ENCODE measurements around the gene PQBP1.
A peak's percentile ranks its signal among the peaks of the same experiment; 100 is the strongest.

The PQBP1 gene

DNA sequence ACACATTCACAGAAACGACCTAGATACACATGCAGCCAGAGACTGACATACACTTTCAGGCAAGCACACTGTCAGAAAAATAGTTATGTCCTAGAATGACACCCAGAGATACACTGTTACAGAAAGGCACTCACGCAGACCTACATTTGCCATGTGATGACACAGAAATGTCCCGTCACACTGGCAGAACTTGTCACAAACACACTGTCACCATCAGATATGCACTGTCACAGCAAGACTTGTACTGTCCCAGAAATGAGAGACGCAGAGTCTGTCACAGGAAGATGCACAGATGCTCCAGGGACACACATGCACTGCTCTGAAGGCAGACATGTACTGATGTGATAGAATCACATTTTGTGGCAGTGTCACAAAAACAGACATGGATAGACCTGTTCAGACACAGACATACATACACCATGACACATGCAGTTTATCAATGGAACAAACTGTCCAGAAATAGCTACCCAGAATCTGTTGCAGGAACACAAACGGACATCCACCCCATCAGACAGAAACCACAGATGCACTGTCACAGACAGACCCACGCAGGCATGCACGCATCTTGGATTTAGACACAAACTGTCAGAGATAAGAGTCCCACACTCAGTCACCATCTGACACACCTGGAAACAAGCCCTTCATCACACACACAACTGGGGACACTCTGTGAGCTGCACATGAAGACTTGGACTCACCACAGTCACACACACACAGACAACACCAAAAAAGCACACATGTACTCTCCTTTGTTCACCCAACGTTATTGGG lies 22.4 kb downstream of the PQBP1 start:
- peak overlapping the region; percentile 33 for H3K4me3 ChIP-seq (ENCODE audit: low read depth, low read length)

DNA sequence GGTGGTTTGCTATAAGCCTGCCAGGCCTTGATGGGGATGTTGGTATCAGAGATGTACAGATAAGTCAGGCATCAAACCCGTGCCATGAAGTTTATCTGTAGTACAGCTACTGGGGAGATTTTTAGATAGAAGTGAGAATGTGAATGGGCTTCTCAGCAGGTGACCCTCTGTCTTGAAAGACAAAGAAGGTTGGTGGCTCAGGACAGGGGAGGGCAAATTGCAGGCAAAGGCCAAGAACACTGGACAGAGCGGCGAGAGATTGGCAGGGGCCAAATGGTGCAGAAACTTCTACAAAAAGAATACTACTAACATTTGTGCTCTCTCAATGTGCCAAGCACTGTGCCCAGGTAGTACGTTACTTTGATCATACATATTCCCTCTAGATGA lies 23.0 kb downstream of the PQBP1 start:
- H3K4me3 ChIP-seq (ENCODE audit: low read depth, low read length) = no peak overlapping the region

DNA sequence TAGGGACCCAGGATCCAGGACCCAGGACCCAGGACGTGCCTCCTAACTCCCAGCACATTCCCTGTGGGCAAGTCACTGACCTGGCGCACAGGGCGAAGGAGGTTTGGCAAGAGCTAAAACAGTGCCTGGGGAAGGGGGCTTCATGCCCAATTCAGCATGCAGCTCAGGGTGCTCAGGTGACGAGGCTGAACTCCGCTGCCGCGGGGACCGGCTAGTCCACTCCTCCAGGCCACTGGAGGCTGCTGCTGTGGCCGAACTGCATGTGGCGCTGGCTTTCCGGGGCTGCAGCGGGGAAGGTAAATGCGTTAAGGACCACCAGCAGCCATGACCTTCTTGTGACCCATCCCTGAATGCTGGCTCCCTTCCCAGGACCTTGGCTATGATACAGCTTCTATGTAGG lies 26.0 kb downstream of the PQBP1 start:
- H3K4me3 ChIP-seq (ENCODE audit: low read depth, low read length) = no peak overlapping the region

DNA sequence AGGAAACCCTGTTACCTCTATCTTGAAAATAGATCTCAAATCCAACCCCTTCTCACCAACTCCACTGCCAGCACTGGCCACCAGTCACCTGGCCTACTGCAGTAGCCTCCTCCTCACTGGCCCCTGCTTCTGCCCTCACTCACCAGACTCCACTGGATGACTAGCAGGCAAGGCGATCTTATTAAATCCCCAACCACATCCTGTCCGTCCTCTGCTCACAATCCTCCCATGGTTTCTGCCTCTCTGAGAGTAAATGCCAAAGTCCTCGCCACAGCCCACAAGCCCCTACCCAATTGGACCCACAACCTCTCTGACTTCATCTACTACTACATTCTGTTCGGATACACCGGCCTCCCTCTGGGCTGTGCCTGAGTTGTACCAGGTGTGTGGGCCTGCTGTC lies 26.5 kb downstream of the PQBP1 start:
- H3K4me3 ChIP-seq (ENCODE audit: low read depth, low read length) = no peak overlapping the region

DNA sequence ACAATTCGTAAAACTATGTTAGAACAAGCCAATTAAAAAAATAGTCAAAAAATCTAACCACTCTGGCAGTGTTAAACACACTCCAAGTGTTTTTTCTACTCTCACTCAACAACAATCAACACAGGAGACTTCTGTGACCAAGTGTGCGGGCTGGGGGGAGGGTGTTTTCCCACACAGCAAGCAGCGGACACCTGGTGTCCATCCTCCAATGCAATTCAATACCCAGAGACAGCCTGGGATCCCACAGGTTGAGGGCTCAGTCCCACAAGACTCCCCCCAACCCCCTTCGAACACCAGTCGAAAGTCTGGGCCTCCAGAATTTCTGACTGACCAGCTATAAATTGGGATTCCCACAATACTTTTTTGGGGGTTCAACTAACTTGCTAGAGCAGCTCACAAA lies 29.4 kb downstream of the PQBP1 start:
- H3K4me3 ChIP-seq (ENCODE audit: low read depth, low read length) = no peak overlapping the region

DNA sequence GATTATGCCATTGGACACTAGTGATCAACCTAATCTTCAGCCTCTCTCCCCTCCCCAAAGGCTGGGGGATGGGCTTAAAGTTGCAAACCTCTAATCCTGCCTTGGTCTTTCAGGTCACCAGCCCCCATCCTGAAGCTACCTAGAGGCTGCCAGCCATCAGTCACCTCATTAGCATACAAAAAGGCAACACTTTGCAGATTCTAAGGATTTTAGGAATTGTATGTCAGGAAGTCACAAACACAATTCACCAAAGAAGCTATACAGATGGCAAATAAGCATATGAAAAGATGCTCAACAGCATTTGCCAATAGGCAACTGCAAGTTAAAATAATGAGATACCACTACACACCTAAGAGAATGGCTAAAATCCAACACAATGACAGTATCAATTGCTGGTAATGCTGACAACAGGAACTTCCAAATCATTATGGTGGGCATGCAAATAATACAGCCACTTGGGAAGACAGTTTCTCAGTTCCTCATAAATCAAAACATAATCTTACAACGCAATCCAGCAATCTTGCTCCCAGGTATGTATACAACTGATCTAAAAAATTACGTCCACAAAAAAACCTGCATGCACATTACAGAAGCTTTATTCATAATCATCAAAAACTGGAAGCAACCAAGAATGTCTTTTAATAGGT lies 30.1 kb downstream of the PQBP1 start:
- H3K4me3 ChIP-seq (ENCODE audit: low read depth, low read length) = no peak overlapping the region

DNA sequence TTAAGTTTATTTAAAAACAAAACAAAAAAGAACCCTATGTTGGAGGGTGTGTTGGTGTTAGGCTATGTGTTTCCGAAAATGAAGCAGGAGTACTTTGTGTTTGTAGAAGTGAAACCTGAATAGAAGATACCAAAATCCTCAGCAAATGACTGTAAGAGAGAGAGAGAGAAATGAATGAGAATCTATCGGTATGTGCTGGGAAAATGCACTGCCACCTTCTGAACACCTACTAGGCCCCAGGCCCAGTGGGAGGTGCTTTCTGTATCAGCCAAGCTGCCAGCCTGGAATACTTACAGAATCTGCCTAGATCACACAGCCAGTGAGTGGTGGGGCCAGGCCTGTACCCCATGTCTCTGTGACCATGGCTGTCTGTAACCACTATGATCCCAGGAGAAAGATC lies 36.0 kb downstream of the PQBP1 start:
- no peak overlapping the region for H3K4me3 ChIP-seq (ENCODE audit: low read depth, low read length)

DNA sequence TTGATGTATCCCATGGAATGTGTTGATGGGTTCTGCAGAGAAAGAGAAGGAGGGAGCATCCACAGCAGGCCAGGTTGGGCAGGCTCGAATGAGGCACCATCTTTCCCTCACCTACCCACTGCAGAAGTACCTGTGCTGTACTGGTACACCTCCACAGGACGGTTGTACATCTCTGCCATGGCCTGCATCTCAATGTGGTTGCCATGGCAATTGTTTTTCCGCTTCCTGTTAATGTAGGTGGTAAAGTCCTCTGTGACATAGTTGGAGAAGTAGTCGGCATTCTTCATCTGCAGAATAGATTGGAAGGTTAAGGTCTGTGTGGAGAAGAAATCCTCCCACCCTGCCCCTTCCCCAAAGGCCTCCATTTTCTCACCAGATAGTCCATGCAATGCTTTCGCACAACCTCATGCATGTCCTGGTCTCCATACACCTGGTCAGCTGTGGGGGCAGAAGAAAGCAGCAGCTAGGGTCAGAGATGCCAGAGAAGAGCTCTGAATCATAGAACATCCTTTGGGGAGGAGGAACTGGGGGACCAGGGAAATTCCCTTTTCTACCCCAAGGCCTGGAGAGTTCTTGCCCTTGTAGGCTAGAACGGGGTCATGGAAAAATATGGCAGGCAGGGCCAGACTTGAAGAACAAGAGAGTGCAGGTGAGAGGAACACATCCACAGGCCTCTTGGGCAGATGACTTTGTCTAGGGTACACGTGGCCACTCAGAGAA lies 37.0 kb downstream of the PQBP1 start:
- H3K4me3 ChIP-seq (ENCODE audit: low read depth, low read length) = no peak overlapping the region

DNA sequence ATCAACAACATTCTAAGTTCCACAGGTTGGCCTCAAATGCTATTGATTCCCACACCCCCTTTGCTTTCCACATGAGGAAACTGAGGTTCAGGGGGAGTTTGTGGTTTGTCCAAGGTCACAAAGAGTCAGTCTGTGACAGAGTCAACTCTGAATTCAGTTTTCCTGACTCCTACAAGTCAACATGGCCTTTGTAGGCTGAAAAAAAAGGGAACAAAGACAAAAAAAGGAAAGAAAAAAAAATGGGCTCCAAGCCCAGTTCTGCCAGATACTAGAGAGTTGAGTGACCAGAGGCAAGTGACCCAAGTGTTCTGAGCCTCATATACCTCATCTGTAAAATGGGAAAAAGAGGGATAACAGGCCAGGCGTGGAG lies 37.6 kb downstream of the PQBP1 start:
- H3K4me3 ChIP-seq (ENCODE audit: low read depth, low read length) = no peak overlapping the region

DNA sequence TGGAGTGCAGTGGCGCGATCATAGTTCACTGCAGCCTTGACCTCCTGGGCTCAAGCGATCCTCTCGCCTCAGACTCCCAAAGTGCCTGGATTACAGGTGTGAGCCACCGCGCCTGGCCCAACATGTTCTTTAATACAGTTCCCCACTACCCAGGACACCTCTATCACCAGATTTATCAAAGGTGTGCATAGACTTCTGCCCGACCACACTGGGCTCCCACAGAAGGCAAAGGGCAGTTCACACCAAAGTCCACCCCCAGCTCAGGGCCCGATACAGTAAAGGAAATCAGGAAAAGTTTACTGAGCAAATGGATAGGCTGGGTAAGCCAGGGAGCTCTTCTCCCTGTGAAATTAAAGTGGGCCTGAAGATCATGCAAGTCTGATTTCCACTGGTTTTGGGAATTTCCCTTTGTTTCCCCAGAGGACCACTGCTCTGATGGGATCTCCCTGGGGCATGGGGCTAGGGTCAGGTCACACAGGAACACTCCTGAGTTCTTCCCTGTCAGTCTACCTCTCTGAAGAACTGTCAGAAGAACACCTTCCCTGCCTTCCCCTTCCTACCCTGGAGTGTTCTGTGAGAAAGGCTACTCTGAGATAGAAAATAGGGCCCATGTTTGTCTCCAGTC lies 38.8 kb downstream of the PQBP1 start:
- H3K4me3 ChIP-seq (ENCODE audit: low read depth, low read length) = no peak overlapping the region

DNA sequence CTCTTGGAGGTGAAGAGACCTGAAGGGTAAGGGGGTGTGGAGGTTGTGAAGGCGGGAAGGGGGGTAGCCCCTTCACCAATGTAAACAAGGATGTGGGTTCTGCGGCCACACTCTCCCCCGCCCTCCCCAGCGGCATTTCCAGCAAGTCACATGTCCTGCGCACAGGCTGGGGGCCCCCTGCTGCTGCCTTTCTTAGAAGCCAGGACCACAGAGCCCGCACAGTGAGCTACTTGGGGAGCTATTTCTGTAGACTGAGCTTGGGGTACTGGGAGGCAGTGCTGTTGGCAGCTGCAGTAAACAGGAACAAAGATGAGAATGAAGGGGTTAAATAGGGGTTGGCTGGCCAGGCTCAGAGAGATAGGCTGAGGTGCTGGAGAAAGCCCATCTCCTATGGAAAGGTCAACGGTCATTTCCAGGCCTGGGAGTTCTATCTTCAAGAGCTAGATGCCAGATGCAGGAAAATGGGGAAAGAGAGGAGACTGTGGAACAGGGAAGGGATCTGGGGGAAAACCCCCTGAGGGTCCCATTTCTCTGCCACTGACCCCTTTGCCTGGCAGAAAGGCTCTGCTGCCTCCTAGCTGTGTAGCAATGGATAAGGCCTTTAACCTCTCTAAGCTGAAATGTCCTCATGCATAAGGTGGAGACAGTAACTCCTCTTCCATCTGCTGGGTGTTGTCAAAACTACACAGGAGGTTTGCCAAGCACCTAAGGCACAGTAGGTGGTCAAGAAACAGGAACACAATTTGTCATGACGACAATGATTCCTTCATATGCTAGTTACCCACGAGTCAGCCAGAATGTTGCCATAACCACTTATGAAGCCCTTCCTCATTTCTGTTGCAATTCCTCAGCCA lies 39.6 kb downstream of the PQBP1 start:
- H3K4me3 ChIP-seq (ENCODE audit: low read depth, low read length) = no peak overlapping the region

DNA sequence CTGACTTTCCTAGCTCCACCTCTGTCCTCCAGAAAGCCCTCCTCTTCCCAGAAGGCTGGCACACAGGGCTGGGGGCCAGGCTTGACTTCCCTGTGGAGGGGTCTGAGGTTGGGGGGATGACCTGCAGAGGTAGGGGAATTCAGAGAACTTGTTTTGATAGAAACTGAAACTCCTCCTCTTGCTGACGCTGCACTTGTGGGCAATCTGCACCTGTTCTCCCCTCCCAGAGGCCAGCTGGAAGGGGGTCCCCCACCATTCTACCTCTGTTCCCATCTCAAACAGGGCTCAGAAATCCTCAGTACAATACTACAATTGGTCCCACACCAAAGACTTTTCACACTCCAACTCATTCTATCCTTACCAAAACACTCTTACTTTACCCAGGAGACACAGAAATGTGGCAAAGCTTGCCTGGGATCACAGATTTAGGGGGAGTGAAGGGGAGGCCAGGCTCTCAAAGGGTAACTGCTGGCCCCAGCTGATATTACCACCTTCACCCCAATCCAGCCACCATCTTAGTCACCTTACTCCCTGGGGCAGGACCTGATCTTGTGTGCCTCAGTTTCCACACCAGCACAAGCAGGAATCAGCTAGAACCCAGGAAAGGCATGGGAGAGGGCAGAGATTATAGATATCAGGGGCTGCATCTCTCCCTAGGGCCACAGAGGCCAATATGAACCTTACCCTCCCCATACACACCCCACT lies 41.1 kb downstream of the PQBP1 start:
- no peak overlapping the region for H3K4me3 ChIP-seq (ENCODE audit: low read depth, low read length)

DNA sequence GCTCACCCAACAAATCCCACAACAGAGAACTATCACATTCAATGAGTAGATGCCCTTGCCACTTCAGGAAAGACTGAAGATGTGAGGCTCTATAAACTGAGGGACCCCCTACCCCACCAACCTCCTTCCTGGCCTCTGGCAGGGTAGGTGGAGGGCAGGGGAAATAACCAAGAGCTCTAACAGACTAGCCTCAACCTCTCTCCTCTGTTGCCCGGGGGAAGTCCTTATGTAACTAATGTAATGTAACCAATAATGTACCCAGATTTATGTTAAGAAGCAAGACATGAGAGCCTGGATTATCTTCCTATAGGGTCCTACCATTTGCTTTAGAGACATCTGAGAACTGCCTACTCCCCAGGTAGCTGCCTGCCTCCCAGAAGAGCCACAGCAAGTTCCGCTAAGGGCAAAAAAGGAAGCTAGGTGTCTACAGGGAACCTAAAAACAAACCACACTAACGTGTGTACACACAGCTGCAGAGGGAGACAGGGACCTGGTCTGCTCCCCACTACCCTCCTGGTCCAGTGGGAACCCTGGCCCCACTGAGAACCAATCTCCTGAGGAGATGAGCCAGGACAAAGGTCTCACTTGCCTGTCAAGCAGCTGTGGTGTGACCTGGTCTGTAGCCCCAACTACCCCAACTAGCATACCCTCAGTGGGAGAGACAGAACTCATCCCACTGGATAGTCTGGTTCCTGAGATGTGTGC lies 41.9 kb downstream of the PQBP1 start:
- H3K4me3 ChIP-seq (ENCODE audit: low read depth, low read length) = no peak overlapping the region

DNA sequence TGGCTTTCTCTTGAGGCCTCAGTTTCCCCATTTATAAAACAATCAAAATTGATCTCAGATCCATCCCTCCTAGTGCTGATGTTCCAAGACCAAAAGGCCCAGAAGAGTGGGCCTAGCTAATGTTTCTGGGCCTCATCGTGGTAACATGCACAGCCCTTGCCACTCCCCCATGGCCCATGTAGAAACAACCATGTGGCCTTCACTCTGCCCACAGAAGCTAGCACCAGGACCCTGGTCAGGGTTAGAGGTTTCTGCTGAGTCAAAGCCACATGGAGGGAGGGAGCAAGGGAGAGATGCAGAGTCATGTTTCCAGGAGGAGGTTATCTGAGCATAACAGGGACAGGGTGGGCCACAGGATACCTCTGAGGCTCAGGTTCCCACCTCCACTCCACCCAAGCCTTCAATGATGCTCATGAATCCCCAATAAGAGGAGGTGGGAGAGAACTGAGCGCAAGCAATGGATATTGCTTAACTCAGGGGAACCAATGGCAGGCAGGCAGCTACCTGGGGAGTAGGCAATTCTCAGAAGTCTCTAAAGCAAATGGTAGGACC lies 42.8 kb downstream of the PQBP1 start:
- no peak overlapping the region for H3K4me3 ChIP-seq (ENCODE audit: low read depth, low read length)

DNA sequence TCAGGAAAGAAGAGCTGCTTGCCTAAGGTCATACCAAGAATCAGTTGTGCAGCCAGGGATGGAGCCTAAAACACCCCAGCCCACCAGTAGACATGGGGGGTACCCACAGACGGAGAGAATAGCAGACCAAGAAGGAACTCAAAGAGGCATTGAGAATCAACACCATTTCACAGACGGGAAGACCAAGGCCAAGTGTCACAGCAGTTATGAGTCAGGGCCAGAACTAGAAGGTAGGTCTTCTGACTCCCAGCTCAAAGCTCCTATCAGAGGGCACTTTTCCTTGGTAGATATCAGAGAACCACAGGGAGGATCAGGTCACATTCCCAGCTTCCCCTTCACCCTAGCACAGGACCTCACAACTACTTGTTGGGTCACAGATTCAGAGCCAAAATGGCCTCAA lies 45.2 kb downstream of the PQBP1 start:
- no peak overlapping the region for H3K4me3 ChIP-seq (ENCODE audit: low read depth, low read length)

DNA sequence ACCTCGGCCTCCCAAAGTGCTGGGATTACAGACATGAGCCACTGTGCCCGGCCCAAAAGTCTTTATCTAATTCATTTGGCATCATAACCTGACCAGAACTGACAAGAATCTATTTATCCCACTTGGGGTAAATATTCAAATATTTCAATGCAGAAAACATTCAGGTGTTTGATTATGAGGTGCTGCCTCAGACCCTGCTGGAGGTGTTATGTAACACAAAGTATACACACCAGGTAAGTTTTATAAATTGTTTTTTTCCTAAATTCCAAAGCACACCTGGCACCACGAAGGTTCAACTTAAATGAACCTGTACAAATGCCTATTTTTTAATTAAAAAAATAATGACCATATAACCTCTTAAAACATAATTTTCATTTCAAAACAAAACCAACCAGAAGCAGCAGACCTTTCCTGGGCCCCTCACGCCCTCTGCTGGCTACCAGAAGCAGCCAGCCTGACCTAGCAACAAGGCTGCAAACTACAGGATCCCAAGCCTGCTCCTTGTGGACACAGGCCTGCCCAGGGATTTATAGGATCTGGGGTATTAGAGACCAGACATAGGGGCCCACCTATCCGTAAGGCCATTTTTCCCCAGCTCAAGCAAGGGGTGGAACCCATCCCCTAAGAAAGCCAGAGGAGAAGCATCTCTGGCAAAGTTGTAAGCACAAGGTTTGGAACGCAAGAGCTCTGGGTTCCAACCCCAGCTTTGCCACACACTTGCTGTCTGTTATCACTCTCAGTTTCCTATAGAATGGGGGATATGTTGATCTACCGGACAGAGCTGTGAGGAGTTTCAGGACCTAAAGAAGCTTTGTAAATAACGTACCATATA lies 48.0 kb downstream of the PQBP1 start:
- H3K4me3 ChIP-seq (ENCODE audit: low read depth, low read length) = no peak overlapping the region

DNA sequence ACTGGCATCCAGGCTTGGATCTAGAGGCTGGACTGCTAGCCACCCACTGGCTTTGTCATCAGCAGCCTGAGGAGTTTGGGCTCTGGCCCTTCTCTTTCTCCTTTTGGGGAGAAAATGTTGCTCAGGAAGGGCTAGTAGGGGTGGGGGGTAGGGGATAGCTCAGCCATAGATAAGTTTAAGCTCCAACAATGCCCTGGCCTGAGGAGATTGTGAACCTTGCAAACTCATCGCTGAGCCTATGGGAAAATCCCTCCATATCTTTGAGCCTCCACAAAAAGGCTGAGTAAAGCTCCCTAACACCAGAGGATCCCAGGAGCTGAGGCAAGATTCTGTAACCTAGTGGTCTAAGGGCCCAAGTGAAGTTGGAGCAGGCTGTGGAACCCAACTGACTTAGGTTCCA lies 50.9 kb downstream of the PQBP1 start:
- no peak overlapping the region for H3K4me3 ChIP-seq (ENCODE audit: low read depth, low read length)

All from iPS-11a (cell line).